Trophoblast cell (in vitro differentiated cells and primary cell): Measurements from ENCODE around the gene C22orf39.

Experiments
- DNase-seq, 2 donors: peaks; one replicate each; pipeline ENCODE4 v3.0.0-alpha.2; 2016
- H2AFZ ChIP-seq: 2 replicates; pipeline ENCODE4 v1.6.1; 2013; ENCODE audit warnings: low read length, moderate library complexity, mild to moderate bottlenecking; ENCODE audit not compliant: insufficient read depth, poor library complexity
- H2AK5ac ChIP-seq: 2 replicates; pipeline ENCODE4 v1.6.1; 2013; ENCODE audit warnings: mild to moderate bottlenecking, low read length
- H2BK120ac ChIP-seq: 2 replicates; pipeline ENCODE4 v1.6.1; 2013; ENCODE audit warnings: low read length, mild to moderate bottlenecking, moderate library complexity; ENCODE audit not compliant: insufficient read depth, poor library complexity
- H2BK12ac ChIP-seq: 2 replicates; pipeline ENCODE4 v1.6.1; 2013; ENCODE audit warnings: mild to moderate bottlenecking, low read length, moderate library complexity
- H2BK5ac ChIP-seq: 2 replicates; pipeline ENCODE4 v1.6.1; 2013; ENCODE audit warnings: low read length, low read depth, moderate library complexity, mild to moderate bottlenecking; ENCODE audit not compliant: poor library complexity
- H3K14ac ChIP-seq: 2 replicates; pipeline ENCODE4 v1.6.1; 2013; ENCODE audit warnings: mild to moderate bottlenecking, low read length
- H3K18ac ChIP-seq: 2 replicates; pipeline ENCODE4 v1.6.1; 2013; ENCODE audit warnings: mild to moderate bottlenecking, low read length
- H3K23ac ChIP-seq: 2 replicates; pipeline ENCODE4 v1.6.1; 2013; ENCODE audit warnings: low read length
- H3K27ac ChIP-seq: 2 replicates; pipeline ENCODE4 v1.5.1; 2013; ENCODE audit warnings: low read depth, mild to moderate bottlenecking, inconsistent platforms, low read length, moderate library complexity
- H3K27me3 ChIP-seq: 2 replicates; pipeline ENCODE4 v1.6.1; 2013; ENCODE audit warnings: inconsistent platforms, mild to moderate bottlenecking, low read length, moderate library complexity; ENCODE audit not compliant: insufficient read depth
- H3K36me3 ChIP-seq, 2 experiments: 1 replicate in 1 of 2; 2 replicates in 1 of 2; pipeline ENCODE4 v1.6.1; 2013; ENCODE audit warnings: low read length in 2 of 2, mild to moderate bottlenecking in 2 of 2, moderate library complexity in 1 of 2; ENCODE audit not compliant: insufficient read depth in 2 of 2, control insufficient read depth in 1 of 2
- H3K4ac ChIP-seq: 2 replicates; pipeline ENCODE4 v1.6.1; 2013; ENCODE audit warnings: low read depth, mild to moderate bottlenecking, low read length, moderate library complexity
- H3K4me1 ChIP-seq, 2 experiments: 1 replicate in 1 of 2; 2 replicates in 1 of 2; pipeline ENCODE4 v1.6.1; 2013; ENCODE audit warnings: low read length in 2 of 2, mild to moderate bottlenecking in 2 of 2, moderate library complexity in 1 of 2; ENCODE audit not compliant: insufficient read depth in 2 of 2, control insufficient read depth in 1 of 2
- H3K4me2 ChIP-seq: 2 replicates; pipeline ENCODE4 v1.6.1; 2013; ENCODE audit warnings: inconsistent platforms, mild to moderate bottlenecking, low read length, moderate library complexity
- H3K4me3 ChIP-seq: 2 replicates; pipeline ENCODE4 v1.5.1; 2013; ENCODE audit warnings: mild to moderate bottlenecking, low read depth, low read length, inconsistent platforms
- H3K79me1 ChIP-seq: one replicate; pipeline ENCODE4 v1.6.1; 2013; ENCODE audit warnings: low read length
- H3K79me2 ChIP-seq: 2 replicates; pipeline ENCODE4 v1.6.1; 2013; ENCODE audit warnings: low read length, mild to moderate bottlenecking; ENCODE audit not compliant: control insufficient read depth, insufficient read depth, poor library complexity
- H3K9ac ChIP-seq: 2 replicates; pipeline ENCODE4 v1.6.1; 2013; ENCODE audit warnings: mild to moderate bottlenecking, low read length
- H3K9me3 ChIP-seq: 2 replicates; pipeline ENCODE4 v1.6.1; 2013; ENCODE audit warnings: low read depth, mild to moderate bottlenecking, control low read depth, inconsistent platforms, low read length; ENCODE audit not compliant: insufficient read depth
- H4K12ac ChIP-seq: 2 replicates; pipeline ENCODE4 v1.6.1; 2013; ENCODE audit warnings: low read depth, mild to moderate bottlenecking, low read length, moderate library complexity
- H4K8ac ChIP-seq: 2 replicates; pipeline ENCODE4 v1.6.1; 2013; ENCODE audit warnings: low read depth, mild to moderate bottlenecking, low read length, moderate library complexity
- H4K91ac ChIP-seq: one replicate; pipeline ENCODE4 v1.6.1; 2013; ENCODE audit warnings: low read depth, mild to moderate bottlenecking, low read length, moderate library complexity
- WGBS: extraction: QIAGEN DNeasy Blood & Tissue Kit; methylation state at CpG from one replicate; pipeline ENCODE4 v1.1.7; 2013; ENCODE audit warnings: missing lambda C conversion rate; ENCODE audit not compliant: insufficient read length, insufficient coverage; ENCODE audit errors: extremely low coverage; 5-methylcytosine and 5-hydroxymethylcytosine counted together

C22orf39 gene

GRCh38 chr22:19406281-19406811 is 41.2 kb downstream of the C22orf39 start:
- Histone ChIP-seq H3K4me2 (no peak overlapping the region), H2BK5ac (no peak overlapping the region), H2AK5ac (no peak overlapping the region), H3K14ac (no peak overlapping the region), H2AFZ (no peak overlapping the region), H3K4me3 (no peak overlapping the region), H4K12ac (no peak overlapping the region), H3K27ac (no peak overlapping the region), H3K4me1 (peaks cover 0 to 10% of the 10 kb centered on the region in 2 experiments), H2BK12ac (no peak overlapping the region), H4K91ac (no peak overlapping the region), H3K9me3 (no peaks in the 10 kb centered on the region), H2BK120ac (no peak overlapping the region), H3K9ac (no peak overlapping the region), H3K79me2 (no peaks in the 10 kb centered on the region), H3K4ac (no peak overlapping the region), H3K79me1 (no peaks in the 10 kb centered on the region), H3K23ac (no peak overlapping the region), H3K36me3 (peaks cover 19 to 34% of the 10 kb centered on the region in 2 experiments), H3K18ac (no peak overlapping the region), H3K27me3 (no peaks in the 10 kb centered on the region), H4K8ac (no peak overlapping the region)
- no CpG with 5 or more reads among the region's 3 CpGs for WGBS
- DNase-seq = no peak

- Histone ChIP-seq H3K18ac (no peak overlapping the region), H2BK12ac (no peak overlapping the region), H2BK120ac (no peak overlapping the region), H4K12ac (no peak overlapping the region), H3K79me2 (no peaks in the 10 kb centered on the region), H3K36me3 (peaks cover 25 to 36% of the 10 kb centered on the region in 2 experiments), H3K23ac (no peak overlapping the region), H2BK5ac (no peak overlapping the region), H3K79me1 (no peaks in the 10 kb centered on the region), H3K14ac (no peak overlapping the region), H3K9me3 (no peaks in the 10 kb centered on the region), H3K4me1 (peaks cover 0 to 4% of the 10 kb centered on the region in 2 experiments), H3K27ac (no peak overlapping the region), H4K91ac (no peak overlapping the region), H3K4me3 (no peak overlapping the region), H3K4me2 (no peak overlapping the region), H2AFZ (no peak overlapping the region), H3K9ac (no peak overlapping the region), H3K4ac (no peak overlapping the region), H2AK5ac (no peak overlapping the region), H4K8ac (no peak overlapping the region), H3K27me3 (no peaks in the 10 kb centered on the region)
- DNase-seq = no peak
- WGBS = no CpG with 5 or more reads among the region's 8 CpGs
Observed at GRCh38 chr22:19405652-19406051, 41.9 kb downstream of the C22orf39 start.

GRCh38 chr22:19405133-19405532 is 42.4 kb downstream of the C22orf39 start:
- Histone ChIP-seq H3K36me3 (peaks cover 25 to 37% of the 10 kb centered on the region in 2 experiments), H3K4ac (no peak overlapping the region), H3K9ac (no peak overlapping the region), H2BK120ac (no peak overlapping the region), H2BK12ac (no peak overlapping the region), H3K9me3 (no peaks in the 10 kb centered on the region), H3K4me2 (no peak overlapping the region), H4K91ac (no peak overlapping the region), H3K23ac (no peak overlapping the region), H2AFZ (no peak overlapping the region), H2BK5ac (no peak overlapping the region), H3K4me1 (peaks cover 0 to 4% of the 10 kb centered on the region in 2 experiments), H2AK5ac (no peak overlapping the region), H3K79me1 (no peaks in the 10 kb centered on the region), H3K27me3 (no peaks in the 10 kb centered on the region), H3K14ac (no peak overlapping the region), H3K18ac (no peak overlapping the region), H3K79me2 (no peaks in the 10 kb centered on the region), H3K27ac (no peak overlapping the region), H4K12ac (no peak overlapping the region), H4K8ac (no peak overlapping the region), H3K4me3 (no peak overlapping the region)
- no CpG with 5 or more reads among the region's 4 CpGs for WGBS
- DNase-seq = no peak

GRCh38 chr22:19404676-19405075 is 42.8 kb downstream of the C22orf39 start:
- WGBS = no CpG with 5 or more reads among the region's 3 CpGs

More at GRCh38 chr22:19404676-19405075, 42.8 kb downstream of the C22orf39 start:
- no peak overlapping the region for H2BK5ac ChIP-seq
- H2BK12ac ChIP-seq = no peak overlapping the region
- no peak overlapping the region for H4K8ac ChIP-seq
- no peak overlapping the region for H3K23ac ChIP-seq
- no peak overlapping the region for H2AFZ ChIP-seq
- H3K4me3 ChIP-seq = no peak overlapping the region
- no peaks in the 10 kb centered on the region for H3K79me2 ChIP-seq
- H4K12ac ChIP-seq = no peak overlapping the region
- H3K27me3 ChIP-seq = no peaks in the 10 kb centered on the region
- H3K9me3 ChIP-seq = no peaks in the 10 kb centered on the region
- no peak overlapping the region for H3K9ac ChIP-seq
- H3K27ac ChIP-seq = no peak overlapping the region
- peaks cover 0 to 4% of the 10 kb centered on the region in 2 experiments for H3K4me1 ChIP-seq
- H3K36me3 ChIP-seq = peaks cover 25 to 34% of the 10 kb centered on the region in 2 experiments
- H3K14ac ChIP-seq = no peak overlapping the region
- H2AK5ac ChIP-seq = no peak overlapping the region
- H2BK120ac ChIP-seq = no peak overlapping the region
- H4K91ac ChIP-seq = no peak overlapping the region
- no peak overlapping the region for H3K18ac ChIP-seq
- H3K4ac ChIP-seq = no peak overlapping the region
- H3K4me2 ChIP-seq = no peak overlapping the region
- H3K79me1 ChIP-seq = no peaks in the 10 kb centered on the region
- no peak for DNase-seq
